K562 (cell line): Measurements from ENCODE around the gene RGL2. TPM values are rescaled to one million over a fixed set of nuclear protein-coding genes. Genes with fewer than 3 reads are reported as not detected.
A peak's percentile ranks its signal among the peaks of the same experiment; 100 is the strongest.

Experiments
- REST ChIP-seq, 2 experiments: fragments of 450-650 bp; formaldehyde crosslinking in 1 of 2; IDR thresholded peaks; 2 replicates each; pipeline versions ENCODE4 v1.4.0 to v1.6.1; 2014 to 2020; ENCODE audit warnings: mild to moderate bottlenecking in 2 of 2, borderline replicate concordance in 1 of 2, low read depth in 1 of 2
- SIX5 ChIP-seq, 2 experiments: IDR thresholded peaks; 2 replicates each; pipeline ENCODE4 v1.6.1; 2011; ENCODE audit warnings: low read length in 2 of 2, borderline replicate concordance in 1 of 2, low read depth in 1 of 2, mild to moderate bottlenecking in 1 of 2, moderate library complexity in 1 of 2; ENCODE audit not compliant: insufficient read depth in 1 of 2
- TFE3 ChIP-seq: fragments of 450-650 bp; formaldehyde crosslinking; IDR thresholded peaks from 2 replicates; pipeline ENCODE4 v1.4.0; 2020; ENCODE audit warnings: mild to moderate bottlenecking, mixed read lengths
- ZNF24 ChIP-seq: fragments of 450-650 bp; IDR thresholded peaks from 2 replicates; pipeline ENCODE4 v1.6.1; 2016
- polyA plus RNA-seq, 8 experiments: library from polyadenylated mRNA; depleted of rRNA in 4 of 8; stranded (reverse) in 5 of 8; unstranded in 3 of 8; fragments of >200 nt; fragmentation: Nextera tagmentation in 2 of 8; fragmentation: Illumina TruSeq in 1 of 8; extraction: Ambion mirVana in 2 of 8; extraction: Trizol in 1 of 8; gene quantifications; 2 replicates each; pipeline versions ENCODE4 v1.2.1 to v1.2.3, GENCODE V29; 2011 to 2014; ENCODE audit warnings: inconsistent platforms in 1 of 8, missing spikeins in 1 of 8
- total RNA-seq, 7 experiments: library from RNA; depleted of rRNA in 6 of 7; stranded (reverse); fragments of >200 nt in 6 of 7; fragmentation: Illumina TruSeq in 2 of 7; extraction: Trizol in 2 of 7; gene quantifications; 2 replicates each; pipeline versions ENCODE4 v1.2.1 to v1.2.3, GENCODE V29; 2011 to 2021; ENCODE audit warnings: low replicate concordance in 1 of 7
- TF ChIP-seq, protein P1 (sequence below): fragments of 250-450 bp; sonication (Bioruptor Pico); IDR thresholded peaks from 2 replicates; pipeline ENCODE4 v1.4.0; 2020

Gene RGL2
- total and polyA plus RNA-seq, 9 of the 15 experiments (the other 6 are each of a cell fraction or from before 2014, with no cell fraction given), result 1.8 to 57.1 (median 19.5) TPM

DNA sequence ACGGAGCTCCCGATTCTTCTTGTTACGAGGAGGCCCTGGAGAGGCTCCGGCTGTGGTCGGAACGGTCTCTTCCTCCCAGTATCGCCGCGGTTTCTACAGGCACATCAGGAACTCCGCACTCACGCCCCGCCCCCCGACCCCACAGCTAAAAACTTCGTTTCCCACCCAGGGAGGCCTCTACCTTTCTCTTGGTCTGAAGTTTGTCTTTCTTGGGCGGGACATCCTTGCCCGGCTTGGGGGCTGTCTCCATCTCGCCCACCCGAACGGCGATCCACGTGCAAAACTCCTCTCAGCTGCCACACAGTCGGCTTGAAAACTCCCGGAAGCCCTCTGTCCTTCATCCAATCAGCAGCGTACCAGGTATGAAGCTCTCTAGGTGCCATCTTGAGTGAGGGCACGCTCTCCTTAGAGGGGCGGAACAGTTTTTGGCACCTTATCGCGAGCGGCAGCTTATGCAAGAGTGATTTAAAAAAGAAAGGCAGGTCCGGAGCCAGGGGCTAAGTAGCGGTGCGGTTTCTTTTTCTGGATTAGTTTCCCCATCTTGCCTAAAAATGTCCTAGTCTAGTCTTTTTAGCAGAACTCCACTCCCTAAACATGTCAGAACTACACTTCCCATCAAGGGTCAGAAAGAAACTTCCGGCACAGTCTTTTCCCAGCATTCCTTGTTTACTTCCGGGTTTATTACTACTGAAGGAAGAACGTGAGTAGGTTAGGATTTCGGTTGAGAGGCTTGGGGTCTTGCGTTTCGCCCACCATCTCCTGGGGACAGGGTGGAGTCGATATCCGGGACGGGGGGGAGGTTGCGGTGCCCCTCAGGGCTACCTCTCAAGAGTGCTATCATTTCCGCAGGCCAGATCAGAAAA lies 9.6 kb downstream of the RGL2 start, which contains the start of the genes PFDN6 and WDR46 (continued):
- TF ChIP-seq, protein P1, sequence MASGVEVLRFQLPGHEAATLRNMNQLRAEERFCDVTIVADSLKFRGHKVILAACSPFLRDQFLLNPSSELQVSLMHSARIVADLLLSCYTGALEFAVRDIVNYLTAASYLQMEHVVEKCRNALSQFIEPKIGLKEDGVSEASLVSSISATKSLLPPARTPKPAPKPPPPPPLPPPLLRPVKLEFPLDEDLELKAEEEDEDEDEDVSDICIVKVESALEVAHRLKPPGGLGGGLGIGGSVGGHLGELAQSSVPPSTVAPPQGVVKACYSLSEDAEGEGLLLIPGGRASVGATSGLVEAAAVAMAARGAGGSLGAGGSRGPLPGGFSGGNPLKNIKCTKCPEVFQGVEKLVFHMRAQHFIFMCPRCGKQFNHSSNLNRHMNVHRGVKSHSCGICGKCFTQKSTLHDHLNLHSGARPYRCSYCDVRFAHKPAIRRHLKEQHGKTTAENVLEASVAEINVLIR, result 0 out of 2 replicates have a peak, but pooled peaks have one; percentile 48
- TF ChIP-seq ZNF24 (no peak), REST (IDR thresholded peaks at IDR 0.05; ENCODE audit: borderline replicate concordance) (no peak), REST (CRISPR knock-in tag; IDR thresholded peaks at IDR 0.05; ENCODE audit: low read depth) (no peak; the same call in 1 of the 2 replicates), TFE3 (no peak), SIX5 (IDR thresholded peaks at IDR 0.05; ENCODE audit: borderline replicate concordance in 1 of 2, insufficient read depth in 1 of 2, low read depth in 1 of 2, low read length in 2 of 2) (peak; percentile 94 to 97)
